Measurements from ENCODE around the gene SLC4A7. TPM values are rescaled to one million over a fixed set of nuclear protein-coding genes. Genes with fewer than 3 reads are reported as not detected.

SLC4A7 gene
- total RNA-seq, 6 experiments from 2014 or later = 3.0 to 9.9 (median 5.8) TPM

- peak in 1 of 4 donors; percentile 44 for ATAC-seq
- no peaks in the 10 kb centered on the region for H3K36me3 ChIP-seq
- TF ChIP-seq POLR2A (IDR thresholded peaks at IDR 0.05) = no peak
- no peak for TF ChIP-seq CTCF (IDR thresholded peaks at IDR 0.05)
These were observed 44.6 kb upstream of the SLC4A7 start for GRCh38 chr3:27528791-27529190.

GRCh38 chr3:27526614-27527315, 42.6 kb upstream of the SLC4A7 start:
- Histone ChIP-seq H3K27ac (no peak overlapping the region), H3K36me3 (no peaks in the 10 kb centered on the region), H3K9me3 (no peaks in the 10 kb centered on the region), H3K27me3 (no peaks in the 10 kb centered on the region), H3K4me1 (no peaks in the 10 kb centered on the region), H3K4me3 (no peak overlapping the region)
- intact Hi-C loops (cut with DNase I) = no loop called here
- TF ChIP-seq POLR2A (IDR thresholded peaks at IDR 0.05) (no peak), CTCF (IDR thresholded peaks at IDR 0.05) (no peak)
- ATAC-seq (no peak), DNase-seq (no peak)
- 73% methylated on average over 6 of the region's 6 CpGs for WGBS (ENCODE audit: insufficient coverage, low coverage, low lambda C conversion rate, missing lambda C conversion rate)

More at GRCh38 chr3:27528791-27529190, 44.6 kb upstream of the SLC4A7 start:
- Histone ChIP-seq H3K4me3 (no peak overlapping the region), H3K4me1 (no peaks in the 10 kb centered on the region), H3K9me3 (no peaks in the 10 kb centered on the region), H3K27me3 (no peaks in the 10 kb centered on the region), H3K27ac (no peak overlapping the region)
- intact Hi-C loops (cut with DNase I) = no loop called here
- DNase-seq = no peak

GRCh38 chr3:27521872-27522265, 37.7 kb upstream of the SLC4A7 start:
- intact Hi-C loops (cut with DNase I) = no loop called here

GRCh38 chr3:27521179-27521871, 37.1 kb upstream of the SLC4A7 start:
- no peak for TF ChIP-seq CTCF (IDR thresholded peaks at IDR 0.05)
- no peak for DNase-seq
- H3K27me3 ChIP-seq = no peaks in the 10 kb centered on the region
- no peak overlapping the region for H3K27ac ChIP-seq
- ATAC-seq = peak; percentile 67 to 95 (median 79)
- H3K36me3 ChIP-seq = no peaks in the 10 kb centered on the region
- H3K9me3 ChIP-seq = no peaks in the 10 kb centered on the region
- no peaks in the 10 kb centered on the region for H3K4me1 ChIP-seq
- WGBS (ENCODE audit: insufficient coverage, low coverage, low lambda C conversion rate, missing lambda C conversion rate) = 50% methylated on average over 5 of the region's 5 CpGs
- no peak overlapping the region for H3K4me3 ChIP-seq
- intact Hi-C loops (cut with DNase I) = no loop called here

More at GRCh38 chr3:27521872-27522265, 37.7 kb upstream of the SLC4A7 start:
- Histone ChIP-seq H3K9me3 (no peaks in the 10 kb centered on the region), H3K36me3 (no peaks in the 10 kb centered on the region), H3K4me3 (no peak overlapping the region), H3K27me3 (no peaks in the 10 kb centered on the region), H3K27ac (no peak overlapping the region), H3K4me1 (no peaks in the 10 kb centered on the region)
- TF ChIP-seq POLR2A (IDR thresholded peaks at IDR 0.05) (no peak), CTCF (IDR thresholded peaks at IDR 0.05) (no peak)
- DNase-seq (no peak), ATAC-seq (no peak)
- 65% methylated on average over 2 of the region's 2 CpGs for WGBS (ENCODE audit: insufficient coverage, low coverage, low lambda C conversion rate, missing lambda C conversion rate)
